HepG2 (cell line): ENCODE data around the gene GPR137. TPM values are rescaled to one million over a fixed set of nuclear protein-coding genes. Genes with fewer than 3 reads are reported as not detected.

Experiments
- ELF1 ChIP-seq: sonication (generic); formaldehyde crosslinking; IDR thresholded peaks from 2 replicates; pipeline ENCODE4 v1.4.0; 2020; ENCODE audit warnings: missing genetic modification reagents
- FLYWCH1 ChIP-seq: sonication (generic); formaldehyde crosslinking; IDR thresholded peaks from 2 replicates; pipeline ENCODE4 v1.8.1; 2023; ENCODE audit warnings: mild to moderate bottlenecking, missing genetic modification reagents
- HHEX ChIP-seq: IDR thresholded peaks from 2 replicates; pipeline ENCODE4 v1.6.1; 2016; ENCODE audit warnings: control low read depth
- HNF4A ChIP-seq: sonication (generic); formaldehyde crosslinking; IDR thresholded peaks from 2 replicates; pipeline ENCODE4 v1.4.0; 2020; ENCODE audit warnings: missing genetic modification reagents
- HOXA9 ChIP-seq: sonication (generic); formaldehyde crosslinking; IDR thresholded peaks from 2 replicates; pipeline ENCODE4 v1.8.1; 2022; ENCODE audit warnings: missing genetic modification reagents, mild to moderate bottlenecking, moderate library complexity, borderline replicate concordance
- IRF2 ChIP-seq: IDR thresholded peaks from 2 replicates; pipeline ENCODE4 v1.6.1; 2018; ENCODE audit warnings: missing genetic modification reagents, missing compliant biosample characterization
- KAT7 ChIP-seq: IDR thresholded peaks from 2 replicates; pipeline ENCODE4 v1.6.1; 2018; ENCODE audit warnings: borderline replicate concordance, missing compliant biosample characterization
- RFX5 ChIP-seq: IDR thresholded peaks from 2 replicates; pipeline ENCODE4 v1.6.1; 2011; ENCODE audit warnings: low read depth, low read length, improper control_type of control experiment
- SSRP1 ChIP-seq: IDR thresholded peaks from 2 replicates; pipeline ENCODE4 v1.6.1; 2016; ENCODE audit warnings: control low read depth
- TMF1 ChIP-seq: sonication (generic); formaldehyde crosslinking; IDR thresholded peaks from 2 replicates; pipeline ENCODE4 v1.8.1; 2022; ENCODE audit warnings: low read depth, missing genetic modification reagents
- ZFP62 ChIP-seq: sonication (generic); formaldehyde crosslinking; IDR thresholded peaks from 2 replicates; pipeline ENCODE4 v1.4.0; 2020; ENCODE audit warnings: missing genetic modification reagents
- ZNF256 ChIP-seq: sonication (generic); formaldehyde crosslinking; conservative IDR thresholded peaks from 2 replicates; pipeline ENCODE4 v1.4.0; 2020; ENCODE audit warnings: missing genetic modification reagents
- ZNF382 ChIP-seq: sonication (generic); formaldehyde crosslinking; IDR thresholded peaks from 2 replicates; pipeline ENCODE4 v1.5.0; 2020; ENCODE audit warnings: missing genetic modification reagents, mild to moderate bottlenecking, borderline replicate concordance
- ZNF713 ChIP-seq: sonication (generic); formaldehyde crosslinking; IDR thresholded peaks from 2 replicates; pipeline ENCODE4 v1.4.0; 2020; ENCODE audit warnings: mild to moderate bottlenecking, missing genetic modification reagents
- ZNF75D ChIP-seq: sonication (generic); formaldehyde crosslinking; IDR thresholded peaks from 2 replicates; pipeline ENCODE4 v1.8.1; 2023; ENCODE audit warnings: missing genetic modification reagents, mild to moderate bottlenecking, borderline replicate concordance
- polyA plus RNA-seq, 8 experiments: library from polyadenylated mRNA; depleted of rRNA in 3 of 8; stranded (reverse) in 7 of 8; unstranded in 1 of 8; fragments of >200 nt; fragmentation: Illumina TruSeq in 4 of 8; extraction: Trizol in 4 of 8; gene quantifications; 2 replicates each; pipeline versions ENCODE4 v1.2.1 to v1.2.3, GENCODE V29; 2011 to 2016; ENCODE audit warnings: low read depth in 4 of 8, missing spikeins in 1 of 8, mixed read lengths in 1 of 8; ENCODE audit not compliant: insufficient read depth in 1 of 8
- total RNA-seq, 5 experiments: library from RNA; depleted of rRNA; stranded (reverse); fragments of >200 nt; fragmentation: Illumina TruSeq; extraction: Trizol; gene quantifications; 2 replicates each; pipeline ENCODE4 v1.2.3, GENCODE V29; 2016; ENCODE audit warnings: low read depth in 1 of 5
- TF ChIP-seq, protein P1 (sequence below): sonication (generic); formaldehyde crosslinking; IDR thresholded peaks from 2 replicates; pipeline ENCODE4 v1.4.0; 2020; ENCODE audit warnings: missing genetic modification reagents
- TF ChIP-seq, protein P2 (sequence below): sonication (generic); formaldehyde crosslinking; IDR thresholded peaks from 2 replicates; pipeline ENCODE4 v1.4.0; 2020; ENCODE audit warnings: missing genetic modification reagents, borderline replicate concordance
- TF ChIP-seq, protein P3 (sequence below): sonication (generic); formaldehyde crosslinking; IDR thresholded peaks from 2 replicates; pipeline ENCODE4 v1.5.1; 2020; ENCODE audit warnings: mild to moderate bottlenecking, moderate library complexity, missing genetic modification reagents
- TF ChIP-seq, protein P4 (sequence below): sonication (generic); formaldehyde crosslinking; IDR thresholded peaks from 2 replicates; pipeline ENCODE4 v1.4.0; 2020; ENCODE audit warnings: missing genetic modification reagents, low read depth, mild to moderate bottlenecking, borderline replicate concordance

GPR137 gene
- total and polyA plus RNA-seq, 2 of the 13 experiments (the other 11 are each of a cell fraction or from before 2014, with no cell fraction given), result 8.5 to 13.2 TPM

DNA sequence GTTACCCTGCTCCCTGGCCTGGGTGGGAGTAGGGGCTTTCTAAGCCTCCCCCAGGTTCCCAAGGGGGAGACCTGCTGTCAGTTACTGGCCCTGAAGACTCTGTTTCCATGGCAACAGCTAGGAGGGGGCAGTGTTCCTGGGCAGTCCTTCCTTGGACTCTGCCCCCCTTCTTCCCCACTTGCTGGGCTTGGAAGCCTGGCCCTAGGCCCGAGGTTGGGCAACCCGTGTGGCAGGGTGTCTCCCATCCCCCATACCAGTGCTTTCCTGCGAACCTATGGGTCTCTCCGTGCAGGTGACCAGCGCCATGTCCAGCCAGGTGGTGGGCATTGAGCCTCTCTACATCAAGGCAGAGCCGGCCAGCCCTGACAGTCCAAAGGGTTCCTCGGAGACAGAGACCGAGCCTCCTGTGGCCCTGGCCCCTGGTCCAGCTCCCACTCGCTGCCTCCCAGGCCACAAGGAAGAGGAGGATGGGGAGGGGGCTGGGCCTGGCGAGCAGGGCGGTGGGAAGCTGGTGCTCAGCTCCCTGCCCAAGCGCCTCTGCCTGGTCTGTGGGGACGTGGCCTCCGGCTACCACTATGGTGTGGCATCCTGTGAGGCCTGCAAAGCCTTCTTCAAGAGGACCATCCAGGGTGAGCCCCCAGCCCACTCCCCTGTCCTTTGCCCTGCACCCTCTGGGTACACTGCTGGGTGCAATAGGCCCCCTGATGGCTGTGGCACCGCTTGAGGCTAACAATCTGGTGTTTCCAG lies 21.4 kb downstream of the GPR137 start (continued):
- no peak for TF ChIP-seq IRF2
- no peak for TF ChIP-seq ZFP62
- TF ChIP-seq, protein P1, sequence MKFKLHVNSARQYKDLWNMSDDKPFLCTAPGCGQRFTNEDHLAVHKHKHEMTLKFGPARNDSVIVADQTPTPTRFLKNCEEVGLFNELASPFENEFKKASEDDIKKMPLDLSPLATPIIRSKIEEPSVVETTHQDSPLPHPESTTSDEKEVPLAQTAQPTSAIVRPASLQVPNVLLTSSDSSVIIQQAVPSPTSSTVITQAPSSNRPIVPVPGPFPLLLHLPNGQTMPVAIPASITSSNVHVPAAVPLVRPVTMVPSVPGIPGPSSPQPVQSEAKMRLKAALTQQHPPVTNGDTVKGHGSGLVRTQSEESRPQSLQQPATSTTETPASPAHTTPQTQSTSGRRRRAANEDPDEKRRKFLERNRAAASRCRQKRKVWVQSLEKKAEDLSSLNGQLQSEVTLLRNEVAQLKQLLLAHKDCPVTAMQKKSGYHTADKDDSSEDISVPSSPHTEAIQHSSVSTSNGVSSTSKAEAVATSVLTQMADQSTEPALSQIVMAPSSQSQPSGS (CRISPR knock-in tag), result no peak; the same call in 1 of the 2 replicates
- TF ChIP-seq HNF4A (CRISPR knock-in tag), result peak; percentile 84
- no peak for TF ChIP-seq SSRP1 (CRISPR knock-in tag)
- no peak for TF ChIP-seq KAT7 (CRISPR knock-in tag)
- TF ChIP-seq, protein P2, sequence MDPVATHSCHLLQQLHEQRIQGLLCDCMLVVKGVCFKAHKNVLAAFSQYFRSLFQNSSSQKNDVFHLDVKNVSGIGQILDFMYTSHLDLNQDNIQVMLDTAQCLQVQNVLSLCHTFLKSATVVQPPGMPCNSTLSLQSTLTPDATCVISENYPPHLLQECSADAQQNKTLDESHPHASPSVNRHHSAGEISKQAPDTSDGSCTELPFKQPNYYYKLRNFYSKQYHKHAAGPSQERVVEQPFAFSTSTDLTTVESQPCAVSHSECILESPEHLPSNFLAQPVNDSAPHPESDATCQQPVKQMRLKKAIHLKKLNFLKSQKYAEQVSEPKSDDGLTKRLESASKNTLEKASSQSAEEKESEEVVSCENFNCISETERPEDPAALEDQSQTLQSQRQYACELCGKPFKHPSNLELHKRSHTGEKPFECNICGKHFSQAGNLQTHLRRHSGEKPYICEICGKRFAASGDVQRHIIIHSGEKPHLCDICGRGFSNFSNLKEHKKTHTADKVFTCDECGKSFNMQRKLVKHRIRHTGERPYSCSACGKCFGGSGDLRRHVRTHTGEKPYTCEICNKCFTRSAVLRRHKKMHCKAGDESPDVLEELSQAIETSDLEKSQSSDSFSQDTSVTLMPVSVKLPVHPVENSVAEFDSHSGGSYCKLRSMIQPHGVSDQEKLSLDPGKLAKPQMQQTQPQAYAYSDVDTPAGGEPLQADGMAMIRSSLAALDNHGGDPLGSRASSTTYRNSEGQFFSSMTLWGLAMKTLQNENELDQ, result no peak
- TF ChIP-seq ZNF382 (CRISPR knock-in tag), result no peak
- TF ChIP-seq ZNF256 (CRISPR knock-in tag), result no peak
- TF ChIP-seq, protein P3, sequence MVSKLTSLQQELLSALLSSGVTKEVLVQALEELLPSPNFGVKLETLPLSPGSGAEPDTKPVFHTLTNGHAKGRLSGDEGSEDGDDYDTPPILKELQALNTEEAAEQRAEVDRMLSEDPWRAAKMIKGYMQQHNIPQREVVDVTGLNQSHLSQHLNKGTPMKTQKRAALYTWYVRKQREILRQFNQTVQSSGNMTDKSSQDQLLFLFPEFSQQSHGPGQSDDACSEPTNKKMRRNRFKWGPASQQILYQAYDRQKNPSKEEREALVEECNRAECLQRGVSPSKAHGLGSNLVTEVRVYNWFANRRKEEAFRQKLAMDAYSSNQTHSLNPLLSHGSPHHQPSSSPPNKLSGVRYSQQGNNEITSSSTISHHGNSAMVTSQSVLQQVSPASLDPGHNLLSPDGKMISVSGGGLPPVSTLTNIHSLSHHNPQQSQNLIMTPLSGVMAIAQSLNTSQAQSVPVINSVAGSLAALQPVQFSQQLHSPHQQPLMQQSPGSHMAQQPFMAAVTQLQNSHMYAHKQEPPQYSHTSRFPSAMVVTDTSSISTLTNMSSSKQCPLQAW (CRISPR knock-in tag), result no peak
- TF ChIP-seq, protein P4, sequence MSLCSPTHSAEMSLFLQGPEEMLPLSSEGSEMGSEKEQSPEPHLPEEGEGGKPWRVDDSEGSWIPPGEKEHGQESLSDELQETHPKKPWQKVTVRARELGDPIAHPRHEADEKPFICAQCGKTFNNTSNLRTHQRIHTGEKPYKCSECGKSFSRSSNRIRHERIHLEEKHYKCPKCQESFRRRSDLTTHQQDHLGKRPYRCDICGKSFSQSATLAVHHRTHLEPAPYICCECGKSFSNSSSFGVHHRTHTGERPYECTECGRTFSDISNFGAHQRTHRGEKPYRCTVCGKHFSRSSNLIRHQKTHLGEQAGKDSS (CRISPR knock-in tag), result no peak; the same call in 1 of the 2 replicates
- no peak for TF ChIP-seq FLYWCH1
- TF ChIP-seq ZNF75D (CRISPR knock-in tag), result no peak
- no peak for TF ChIP-seq HOXA9 (CRISPR knock-in tag)
- no peak for TF ChIP-seq ZNF713 (CRISPR knock-in tag)
- peak; percentile 13; the same call in 1 of the 2 replicates for TF ChIP-seq ELF1 (CRISPR knock-in tag)
- TF ChIP-seq TMF1 (CRISPR knock-in tag), result no peak
- TF ChIP-seq RFX5, result peak; percentile 87
- no peak for TF ChIP-seq HHEX (CRISPR knock-in tag)
